GM12878 (cell line): ENCODE data around the gene WFIKKN1. TPM values are rescaled to one million over a fixed set of nuclear protein-coding genes. Genes with fewer than 3 reads are reported as not detected.

ENCODE experiments used
- ATAC-seq: fragments of 200-7000 bp; cut with Tn5 transposase; 3 replicates; pipeline ENCODE4 v1.9.1; 2020; ENCODE audit warnings: mild to moderate bottlenecking, moderate library complexity
- BruUV-seq: library from RNA; stranded (reverse); fragments of 400-500 nt; replicated peaks from 2 replicates; lab custom pipeline; 2021; lab: Mats Ljungman, UMichigan
- CTCF ChIA-PET: fragments of 300-600 bp; sonication (Branson Sonifier 250); formaldehyde crosslinking; extraction: SDS; loops from one replicate; lab custom pipeline; 2021; ENCODE audit warnings: inconsistent platforms; lab: Yijun Ruan, JAX
- POLR2A ChIA-PET: fragments of 350-600 bp; formaldehyde crosslinking; extraction: SDS; loops from one replicate; lab custom pipeline; 2021; ENCODE audit warnings: inconsistent platforms; lab: Charles Lee
- RAD21 ChIA-PET: fragments of 300-600 bp; sonication (Branson Sonifier 250); formaldehyde crosslinking; loops from one replicate; lab custom pipeline; 2023; ENCODE audit warnings: antibody characterized with exemption; ENCODE audit not compliant: unreplicated experiment; lab: Charles Lee
- SMC1A ChIA-PET: fragments of 300-600 bp; sonication (Branson Sonifier 250); formaldehyde crosslinking; loops from one replicate; lab custom pipeline; 2023; ENCODE audit not compliant: unreplicated experiment, uncharacterized antibody; lab: Charles Lee
- DNase-seq: peaks from one replicate; pipeline ENCODE4 v3.0.0-alpha.2; 2011; ENCODE audit warnings: low read depth, low spot score
- FAIRE-seq: peaks from 3 replicates; lab custom pipeline; 2011; peaks lifted over from hg19 to GRCh38; lab: Jason Lieb, UNC
- H2AFZ ChIP-seq: 2 replicates; pipeline ENCODE4 v1.6.0; 2011; ENCODE audit warnings: low read depth, low read length, control low read depth; ENCODE audit not compliant: control insufficient read depth
- H3K27ac ChIP-seq: 2 replicates; pipeline ENCODE4 v1.5.1; 2011; ENCODE audit warnings: control low read depth; ENCODE audit not compliant: control insufficient read depth, insufficient read depth
- H3K27me3 ChIP-seq, 2 experiments: replicated peaks in 1 of 2; 2 replicates each; pipeline versions ENCODE4 v1.6.0 to v1.6.1; 2011; ENCODE audit warnings: low read length in 1 of 2; ENCODE audit not compliant: control insufficient read depth in 2 of 2, insufficient read depth in 2 of 2
- H3K36me3 ChIP-seq, 2 experiments: 2 replicates each; pipeline ENCODE4 v1.5.1; 2011; ENCODE audit warnings: low read length in 1 of 2; ENCODE audit not compliant: control insufficient read depth in 2 of 2, insufficient read depth in 2 of 2
- H3K4me1 ChIP-seq: 2 replicates; pipeline ENCODE4 v1.6.1; 2011; ENCODE audit warnings: mild to moderate bottlenecking, low read length, moderate library complexity, mixed read lengths; ENCODE audit not compliant: control insufficient read depth, insufficient read depth
- H3K4me2 ChIP-seq: 2 replicates; pipeline ENCODE4 v1.6.0; 2011; ENCODE audit warnings: control low read depth; ENCODE audit not compliant: control insufficient read depth, insufficient read depth
- H3K4me3 ChIP-seq: fragments of 200-600 bp; sonication (generic); 2 replicates; pipeline ENCODE4 v1.5.1; 2016
- H3K79me2 ChIP-seq: 2 replicates; pipeline ENCODE4 v1.6.0; 2011; ENCODE audit warnings: low read length; ENCODE audit not compliant: control insufficient read depth, insufficient read depth
- H3K9ac ChIP-seq: 2 replicates; pipeline ENCODE4 v1.8.0; 2011; ENCODE audit warnings: low read length, control low read depth, mixed read lengths; ENCODE audit not compliant: control insufficient read depth, insufficient read depth
- H3K9me3 ChIP-seq: replicated peaks from 3 replicates; pipeline ENCODE4 v1.5.1; 2011; ENCODE audit warnings: mild to moderate bottlenecking, low read length; ENCODE audit not compliant: control insufficient read depth, insufficient read depth
- H4K20me1 ChIP-seq: 2 replicates; pipeline ENCODE4 v1.6.0; 2011; ENCODE audit not compliant: control insufficient read depth, insufficient read depth
- FOS ChIP-seq: IDR thresholded peaks from 3 replicates; pipeline ENCODE4 v1.6.1; 2011; ENCODE audit warnings: borderline replicate concordance; ENCODE audit not compliant: insufficient read length; ENCODE audit errors: extremely low read depth
- PKNOX1 ChIP-seq: fragments of 450-650 bp; IDR thresholded peaks from 2 replicates; pipeline ENCODE4 v1.6.1; 2016; ENCODE audit warnings: mild to moderate bottlenecking
- SUPT20H ChIP-seq: IDR thresholded peaks from 2 replicates; pipeline ENCODE4 v1.6.1; 2011; ENCODE audit warnings: low read depth, mild to moderate bottlenecking, low read length, moderate library complexity, borderline replicate concordance; ENCODE audit not compliant: control insufficient read depth
- TARDBP ChIP-seq: IDR thresholded peaks from 2 replicates; pipeline ENCODE4 v1.6.1; 2016; ENCODE audit warnings: borderline replicate concordance
- YBX1 ChIP-seq: fragments of 450-650 bp; IDR thresholded peaks from 2 replicates; pipeline ENCODE4 v1.6.1; 2016; ENCODE audit warnings: antibody characterized with exemption
- ZNF207 ChIP-seq: fragments of 450-650 bp; IDR thresholded peaks from 2 replicates; pipeline ENCODE4 v1.6.1; 2014; ENCODE audit warnings: antibody characterized with exemption, mild to moderate bottlenecking, borderline replicate concordance
- ZNF217 ChIP-seq: fragments of 450-650 bp; IDR thresholded peaks from 2 replicates; pipeline ENCODE4 v1.6.1; 2017; ENCODE audit warnings: antibody characterized with exemption, mild to moderate bottlenecking
- WGBS: methylation state at CpG from one replicate; pipeline ENCODE4 v1.1.6; 2016; ENCODE audit warnings: low lambda C conversion rate; ENCODE audit not compliant: insufficient replicate concordance, insufficient coverage; ENCODE audit errors: missing lambda C conversion rate; 5-methylcytosine and 5-hydroxymethylcytosine counted together
- in situ Hi-C: fragments of 300-500 bp; cut with MboI; formaldehyde crosslinking; loops from 9 replicates; pipeline ENCODE4 v1.14.3; 2018; ENCODE audit warnings: mixed read lengths
- intact Hi-C: fragments of 100-400 bp; cut with micrococcal nuclease; formaldehyde crosslinking; loops from one replicate; pipeline ENCODE4 v1.14.2; 2022; ENCODE audit not compliant: unreplicated experiment
- polyA plus RNA-seq, 11 experiments: library from polyadenylated mRNA; depleted of rRNA in 4 of 11; unstranded in 6 of 11; stranded (reverse) in 5 of 11; fragments of >200 nt; fragmentation: Nextera tagmentation in 4 of 11; fragmentation: Illumina TruSeq in 1 of 11; extraction: Ambion mirVana in 4 of 11; extraction: Trizol in 1 of 11; gene quantifications; 1 replicate in 1 of 11; 2 replicates in 10 of 11; pipeline versions ENCODE4 v1.2.1 to v1.2.3, GENCODE V29; 2011 to 2016; ENCODE audit warnings: inconsistent platforms in 2 of 11, missing spikeins in 2 of 11, low read depth in 1 of 11
- total RNA-seq, 4 experiments: library from RNA; depleted of rRNA in 3 of 4; stranded (reverse); fragments of >200 nt in 3 of 4; fragmentation: Illumina TruSeq in 1 of 4; extraction: Trizol in 1 of 4; gene quantifications; 2 replicates each; pipeline versions ENCODE4 v1.2.1 to v1.2.3, GENCODE V29; 2013 to 2021

Gene WFIKKN1
- total and polyA plus RNA-seq, 10 of the 15 experiments (the other 5 are each of a cell fraction or from before 2014, with no cell fraction given), result 0.01 to 0.41 (median 0.05) TPM; not detected in 2

- Histone ChIP-seq H3K4me1 (peaks cover 15% of the 10 kb centered on the region), H3K27me3 (no peaks in the 10 kb centered on the region), H3K79me2 (peaks cover 24% of the 10 kb centered on the region), H3K27ac (no peak overlapping the region), H2AFZ (no peak overlapping the region), H3K9ac (no peak overlapping the region), H3K9me3 (no peaks in the 10 kb centered on the region), H3K4me2 (peak overlapping the region; percentile 90), H4K20me1 (peaks cover 6% of the 10 kb centered on the region; the same call in 1 of the 2 replicates), H3K36me3 (peaks cover 6 to 14% of the 10 kb centered on the region in 2 experiments; a peak in 2 of 4 replicates), H3K4me3 (peak overlapping the region; percentile 67)
- CTCF ChIA-PET, result no interaction called here
- 90% methylated on average over 35 of the region's 36 CpGs for WGBS
- RAD21 ChIA-PET, result no interaction called here
- DNase-seq (no peak), FAIRE-seq (no peak), ATAC-seq (no peak)
- TF ChIP-seq SUPT20H (no peak), ZNF217 (no peak), PKNOX1 (no peak), TARDBP (no peak), YBX1 (no peak), FOS (no peak), ZNF207 (no peak)
- BruUV-seq, result TSS peak; percentile 79
- intact Hi-C loops (loop anchor here (5.0 kb wide), 1 partner anchor 45 kb away; the partner anchor contains the start of gene METTL26), in situ Hi-C loops (no loop called here)
- POLR2A ChIA-PET, result no interaction called here
- SMC1A ChIA-PET, result no interaction called here
These were observed 52.0 kb downstream of the WFIKKN1 start for GRCh38 chr16:682493-683395.
